ENCODE data around the gene CD226. TPM values are rescaled to one million over a fixed set of nuclear protein-coding genes. Genes with fewer than 3 reads are reported as not detected.

CD226 gene
- total RNA-seq, 1 donor from 2014 or later = 0.92 TPM

DNA sequence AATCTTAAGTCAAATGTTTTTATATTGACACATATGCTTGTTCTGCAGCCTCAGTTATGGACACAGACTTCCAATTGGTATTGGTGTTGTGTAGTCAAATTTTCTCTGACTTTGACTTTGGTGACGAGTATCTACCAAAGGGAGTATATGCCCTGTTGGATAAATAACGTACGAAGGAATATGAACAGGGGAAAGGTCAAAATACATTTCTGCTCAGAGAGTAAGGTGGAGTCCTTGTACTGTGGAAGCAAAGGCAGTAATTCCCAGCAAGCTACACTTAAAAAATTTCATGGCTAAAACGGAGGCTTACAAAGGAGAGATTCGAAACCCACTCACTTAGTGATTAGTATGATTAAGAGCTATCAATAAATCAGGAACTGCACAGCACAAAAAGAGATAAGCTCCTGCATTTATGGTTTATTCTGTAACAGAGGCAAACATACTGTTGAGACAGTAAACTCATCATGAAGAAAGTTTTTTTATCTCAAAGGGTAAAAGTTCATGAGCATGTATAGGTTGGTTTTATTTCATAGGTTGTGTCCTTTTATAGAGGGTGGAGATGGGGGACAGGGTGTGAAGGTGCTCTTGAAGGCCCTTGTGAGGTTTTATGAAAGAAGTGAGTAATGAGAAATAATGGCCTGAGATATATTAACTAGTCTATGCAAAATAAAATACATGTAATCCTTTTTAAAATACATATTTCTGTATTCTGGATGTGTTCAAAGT lies 142.7 kb downstream of the CD226 start:
- H3K27ac Mint-ChIP-seq = no peak overlapping the region

More for the DNA sequence above, 142.7 kb downstream of the CD226 start:
- DNase-seq (ENCODE audit: extremely low spot score, unreplicated experiment) = no peak
- no peaks in the 10 kb centered on the region for H3K4me1 Mint-ChIP-seq (ENCODE audit: unreplicated experiment)
- TF ChIP-seq, protein P1, sequence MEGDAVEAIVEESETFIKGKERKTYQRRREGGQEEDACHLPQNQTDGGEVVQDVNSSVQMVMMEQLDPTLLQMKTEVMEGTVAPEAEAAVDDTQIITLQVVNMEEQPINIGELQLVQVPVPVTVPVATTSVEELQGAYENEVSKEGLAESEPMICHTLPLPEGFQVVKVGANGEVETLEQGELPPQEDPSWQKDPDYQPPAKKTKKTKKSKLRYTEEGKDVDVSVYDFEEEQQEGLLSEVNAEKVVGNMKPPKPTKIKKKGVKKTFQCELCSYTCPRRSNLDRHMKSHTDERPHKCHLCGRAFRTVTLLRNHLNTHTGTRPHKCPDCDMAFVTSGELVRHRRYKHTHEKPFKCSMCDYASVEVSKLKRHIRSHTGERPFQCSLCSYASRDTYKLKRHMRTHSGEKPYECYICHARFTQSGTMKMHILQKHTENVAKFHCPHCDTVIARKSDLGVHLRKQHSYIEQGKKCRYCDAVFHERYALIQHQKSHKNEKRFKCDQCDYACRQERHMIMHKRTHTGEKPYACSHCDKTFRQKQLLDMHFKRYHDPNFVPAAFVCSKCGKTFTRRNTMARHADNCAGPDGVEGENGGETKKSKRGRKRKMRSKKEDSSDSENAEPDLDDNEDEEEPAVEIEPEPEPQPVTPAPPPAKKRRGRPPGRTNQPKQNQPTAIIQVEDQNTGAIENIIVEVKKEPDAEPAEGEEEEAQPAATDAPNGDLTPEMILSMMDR (conservative IDR thresholded peaks at IDR 0.05) = no peak
- no peaks in the 10 kb centered on the region for H3K36me3 Mint-ChIP-seq
- H3K4me3 Mint-ChIP-seq = no peak overlapping the region
- no peaks in the 10 kb centered on the region for H3K27me3 Mint-ChIP-seq
- no peaks in the 10 kb centered on the region for H3K9me3 Mint-ChIP-seq
